HepG2 (cell line): ENCODE measurements around the gene IFNAR1. TPM values are rescaled to one million over a fixed set of nuclear protein-coding genes. Genes with fewer than 3 reads are reported as not detected.

Experiments
- DNMT1 ChIP-seq: sonication (generic); formaldehyde crosslinking; IDR thresholded peaks from 2 replicates; pipeline ENCODE4 v1.5.1; 2020; ENCODE audit warnings: mild to moderate bottlenecking, missing genetic modification reagents
- FOXA1 ChIP-seq, 2 experiments: fragments of 450-650 bp in 1 of 2; sonication (generic) in 1 of 2; formaldehyde crosslinking in 1 of 2; IDR thresholded peaks; 2 replicates each; pipeline versions ENCODE4 v1.4.0 to v1.6.1; 2016 to 2020; ENCODE audit warnings: missing genetic modification reagents in 1 of 2
- GABPB1 ChIP-seq: IDR thresholded peaks from 2 replicates; pipeline ENCODE4 v1.6.1; 2016; ENCODE audit warnings: mild to moderate bottlenecking, missing genetic modification reagents, moderate library complexity, missing compliant biosample characterization
- MXD1 ChIP-seq: sonication (generic); formaldehyde crosslinking; IDR thresholded peaks from 2 replicates; pipeline ENCODE4 v1.4.0; 2020; ENCODE audit warnings: mild to moderate bottlenecking, missing genetic modification reagents
- MXD3 ChIP-seq: IDR thresholded peaks from 2 replicates; pipeline ENCODE4 v1.6.1; 2016; ENCODE audit warnings: mild to moderate bottlenecking, missing biosample characterization, missing genetic modification reagents
- NR3C1 ChIP-seq: sonication (generic); formaldehyde crosslinking; IDR thresholded peaks from 2 replicates; pipeline ENCODE4 v1.4.0; 2020; ENCODE audit warnings: missing genetic modification reagents
- PAXIP1 ChIP-seq: sonication (generic); formaldehyde crosslinking; conservative IDR thresholded peaks from 2 replicates; pipeline ENCODE4 v1.4.0; 2020; ENCODE audit warnings: mild to moderate bottlenecking, missing genetic modification reagents, moderate library complexity
- POLR2AphosphoS2 ChIP-seq: IDR thresholded peaks from 2 replicates; pipeline ENCODE4 v1.6.1; 2011; ENCODE audit warnings: low read depth, low read length, improper control_type of control experiment
- RBM39 ChIP-seq: fragments of 200-400 bp; formaldehyde crosslinking; IDR thresholded peaks from one replicate; pipeline ENCODE4 v1.6.1; 2018; ENCODE audit warnings: antibody characterized with exemption, mild to moderate bottlenecking, low read depth, low read length; ENCODE audit not compliant: poor library complexity, severe bottlenecking
- SIN3B ChIP-seq: fragments of 150-350 bp; IDR thresholded peaks from 2 replicates; pipeline ENCODE4 v1.6.1; 2014; ENCODE audit warnings: low read length
- SMAD9 ChIP-seq: sonication (generic); formaldehyde crosslinking; IDR thresholded peaks from 2 replicates; pipeline ENCODE4 v1.5.1; 2020; ENCODE audit warnings: mild to moderate bottlenecking, missing genetic modification reagents
- SRSF1 ChIP-seq: fragments of 200-400 bp; formaldehyde crosslinking; optimal IDR thresholded peaks from 2 replicates; pipeline ENCODE3; 2017; ENCODE audit warnings: mild to moderate bottlenecking, low read depth, low read length, moderate library complexity
- TARDBP ChIP-seq: sonication (generic); formaldehyde crosslinking; IDR thresholded peaks from 2 replicates; pipeline ENCODE4 v1.8.0; 2022; ENCODE audit warnings: mild to moderate bottlenecking, missing genetic modification reagents
- TEAD2 ChIP-seq: sonication (generic); formaldehyde crosslinking; IDR thresholded peaks from 2 replicates; pipeline ENCODE4 v1.9.0; 2021; ENCODE audit warnings: missing genetic modification reagents
- TMF1 ChIP-seq: sonication (generic); formaldehyde crosslinking; IDR thresholded peaks from 2 replicates; pipeline ENCODE4 v1.8.1; 2022; ENCODE audit warnings: low read depth, missing genetic modification reagents
- ZNF317 ChIP-seq: sonication (generic); formaldehyde crosslinking; IDR thresholded peaks from 2 replicates; pipeline ENCODE4 v1.5.0; 2020; ENCODE audit warnings: mild to moderate bottlenecking, missing genetic modification reagents
- ZNF530 ChIP-seq: sonication (generic); formaldehyde crosslinking; IDR thresholded peaks from 2 replicates; pipeline ENCODE4 v1.5.0; 2020; ENCODE audit warnings: low read depth, mild to moderate bottlenecking, missing genetic modification reagents
- ZNF556 ChIP-seq: sonication (generic); formaldehyde crosslinking; IDR thresholded peaks from 2 replicates; pipeline ENCODE4 v1.4.0; 2020; ENCODE audit warnings: mild to moderate bottlenecking, missing genetic modification reagents, borderline replicate concordance
- ZNF567 ChIP-seq: sonication (generic); formaldehyde crosslinking; IDR thresholded peaks from 2 replicates; pipeline ENCODE4 v1.8.1; 2023; ENCODE audit warnings: mild to moderate bottlenecking, missing genetic modification reagents, borderline replicate concordance
- ZNF605 ChIP-seq: sonication (generic); formaldehyde crosslinking; IDR thresholded peaks from 2 replicates; pipeline ENCODE4 v1.8.0; 2022; ENCODE audit warnings: mild to moderate bottlenecking, missing genetic modification reagents
- ZNF724P ChIP-seq: sonication (generic); formaldehyde crosslinking; IDR thresholded peaks from 2 replicates; pipeline ENCODE4 v1.8.0; 2022; ENCODE audit warnings: missing genetic modification reagents, borderline replicate concordance
- ZNF761 ChIP-seq: sonication (generic); formaldehyde crosslinking; conservative IDR thresholded peaks from 2 replicates; pipeline ENCODE4 v1.4.0; 2020; ENCODE audit warnings: mild to moderate bottlenecking, missing genetic modification reagents
- ZNF883 ChIP-seq: sonication (generic); formaldehyde crosslinking; IDR thresholded peaks from 2 replicates; pipeline ENCODE4 v1.5.1; 2020; ENCODE audit warnings: mild to moderate bottlenecking, missing genetic modification reagents; ENCODE audit errors: not compliant biosample characterization
- polyA plus RNA-seq, 8 experiments: library from polyadenylated mRNA; depleted of rRNA in 3 of 8; stranded (reverse) in 7 of 8; unstranded in 1 of 8; fragments of >200 nt; fragmentation: Illumina TruSeq in 4 of 8; extraction: Trizol in 4 of 8; gene quantifications; 2 replicates each; pipeline versions ENCODE4 v1.2.1 to v1.2.3, GENCODE V29; 2011 to 2016; ENCODE audit warnings: low read depth in 4 of 8, missing spikeins in 1 of 8, mixed read lengths in 1 of 8; ENCODE audit not compliant: insufficient read depth in 1 of 8
- total RNA-seq, 5 experiments: library from RNA; depleted of rRNA; stranded (reverse); fragments of >200 nt; fragmentation: Illumina TruSeq; extraction: Trizol; gene quantifications; 2 replicates each; pipeline ENCODE4 v1.2.3, GENCODE V29; 2016; ENCODE audit warnings: low read depth in 1 of 5

IFNAR1 gene
- total and polyA plus RNA-seq, 2 of the 13 experiments (the other 11 are each of a cell fraction or from before 2014, with no cell fraction given): 6.7 to 9.3 TPM

- peak; percentile 57 for TF ChIP-seq ZNF883
- TF ChIP-seq GABPB1 (CRISPR knock-in tag): peak; percentile 63
- peak; percentile 90; the same call in 1 of the 2 replicates for TF ChIP-seq ZNF556 (CRISPR knock-in tag)
- TF ChIP-seq TARDBP (CRISPR knock-in tag): peak; percentile 72
- peak; percentile 44; the same call in 1 of the 2 replicates for TF ChIP-seq ZNF530
- TF ChIP-seq ZNF724P (CRISPR knock-in tag): peak; percentile 37; the same call in 1 of the 2 replicates
- peak; percentile 90 for TF ChIP-seq MXD1
- TF ChIP-seq NR3C1 (CRISPR knock-in tag): no peak
- peak; percentile 86; the same call in 1 of the 2 replicates for TF ChIP-seq SMAD9 (CRISPR knock-in tag)
- TF ChIP-seq ZNF605 (CRISPR knock-in tag): peak; percentile 85
- TF ChIP-seq DNMT1 (CRISPR knock-in tag): 0 out of 2 replicates have a peak, but pooled peaks have one; percentile 43
- TF ChIP-seq ZNF761 (CRISPR knock-in tag): peak; percentile 81
- peak; percentile 69 for TF ChIP-seq SRSF1
- TF ChIP-seq ZNF567: peak; percentile 60; the same call in 1 of the 2 replicates
- TF ChIP-seq SIN3B: 0 out of 2 replicates have a peak, but pooled peaks have one; percentile 12
- peak; percentile 72; the same call in 1 of the 2 replicates for TF ChIP-seq MXD3 (CRISPR knock-in tag)
- no peak for TF ChIP-seq POLR2AphosphoS2
- TF ChIP-seq TEAD2: no peak
- peak; percentile 72 for TF ChIP-seq RBM39
- peak; percentile 64 for TF ChIP-seq PAXIP1 (CRISPR knock-in tag)
- TF ChIP-seq TMF1: peak; percentile 30; the same call in 1 of the 2 replicates
- TF ChIP-seq ZNF317 (CRISPR knock-in tag): peak; percentile 70
- TF ChIP-seq FOXA1 (IDR thresholded peaks at IDR 0.05): no peak
- TF ChIP-seq FOXA1 (CRISPR knock-in tag; IDR thresholded peaks at IDR 0.05): 0 out of 2 replicates have a peak, but pooled peaks have one; percentile 4
Measured at GRCh38 chr21:33324291-33325221, at the start of gene IFNAR1 (continued).
